Adrenal gland (tissue), 12 donors: ENCODE results near the gene ANO2. TPM values are rescaled to one million over a fixed set of nuclear protein-coding genes. Genes with fewer than 3 reads are reported as not detected.
"Not testable (repeated sequence)": the region's sequence is repeated elsewhere in the genome, so short reads cannot be mapped to it uniquely, and the experiment has no call there.

Experiments
- DNase-seq, 7 donors: peaks; one replicate each; pipeline ENCODE4 v3.0.0-alpha.2; 2019 to 2020
- H3K27ac ChIP-seq, 5 donors: fragments of 200-600 bp; sonication (generic) in 4 of 5; 1 replicate in 3 of 5; 2 replicates in 2 of 5; pipeline versions ENCODE4 v1.5.1 to v1.8.0; 2016 to 2020; ENCODE audit warnings: mild to moderate bottlenecking in 1 of 5
- H3K27me3 ChIP-seq: fragments of 200-600 bp; 2 replicates; pipeline ENCODE4 v1.8.0; 2021
- H3K36me3 ChIP-seq, 2 donors: fragments of 200-600 bp; replicated peaks in 1 of 2; 1 replicate in 1 of 2; 2 replicates in 1 of 2; pipeline versions ENCODE4 v1.5.1 to v1.8.0; 2018 to 2022
- H3K4me1 ChIP-seq, 2 donors: fragments of 200-600 bp; replicated peaks in 1 of 2; 1 replicate in 1 of 2; 2 replicates in 1 of 2; pipeline versions ENCODE4 v1.5.1 to v1.8.0; 2018 to 2021
- H3K4me3 ChIP-seq, 4 donors: fragments of 200-600 bp; sonication (generic) in 3 of 4; one replicate each; pipeline ENCODE4 v1.5.1; 2016 to 2018
- H3K9me3 ChIP-seq, 3 donors: fragments of 200-600 bp; sonication (generic) in 1 of 3; replicated peaks in 1 of 3; 1 replicate in 2 of 3; 2 replicates in 1 of 3; pipeline versions ENCODE4 v1.5.1 to v1.8.0; 2016 to 2021
- CTCF ChIP-seq, 6 experiments: fragments of 450-650 bp in 4 of 6; fragments of 200-600 bp in 2 of 6; sonication (generic) in 1 of 6; IDR thresholded peaks; 1 replicate in 5 of 6; 2 replicates in 1 of 6; pipeline versions ENCODE4 v1.5.1 to v1.8.0; 2016 to 2021; ENCODE audit warnings: antibody characterized with exemption in 6 of 6, mild to moderate bottlenecking in 2 of 6, moderate library complexity in 1 of 6
- POLR2A ChIP-seq, 2 donors: fragments of 450-650 bp; IDR thresholded peaks; one replicate each; pipeline ENCODE4 v1.6.1; 2017; ENCODE audit warnings: antibody characterized with exemption in 2 of 2, mild to moderate bottlenecking in 2 of 2, moderate library complexity in 1 of 2
- WGBS, 4 donors: extraction: QIAGEN DNeasy Blood & Tissue Kit in 2 of 4; methylation state at CpG; one replicate each; pipeline versions ENCODE4 v1.1.5 to v1.1.7; 2013 to 2017; 5-methylcytosine and 5-hydroxymethylcytosine counted together
- intact Hi-C, 2 donors: fragments of 100-400 bp; cut with DNase I; formaldehyde crosslinking; loops; one replicate each; pipeline versions ENCODE4 v1.14.1 to v1.15.0; 2022 to 2023
- polyA plus RNA-seq, 3 donors: library from polyadenylated mRNA; stranded (reverse); fragments of 200-250 nt in 2 of 3; fragments of 350-450 nt in 1 of 3; fragmentation: Illumina TruSeq in 1 of 3; extraction: RNeasy Lipid Tissue Mini Kit (QIAGEN cat#74804) in 1 of 3; gene quantifications; one replicate each; pipeline ENCODE4 v1.2.3, GENCODE V29; 2013 to 2014
- total RNA-seq, 9 donors: library from RNA; depleted of rRNA in 4 of 9; stranded (reverse); fragments of >200 nt in 4 of 9; fragments of 120-200 nt in 1 of 9; fragmentation: NEBNext Ultra II Directional in 1 of 9; extraction: Animal tissue kit (Norgen Biotek cat#: 25700) in 1 of 9; gene quantifications; one replicate each; pipeline versions ENCODE4 v1.1.0 to v1.2.4, GENCODE V29; 2013 to 2023
- donor health status: healthy with polysubstance abuse.
- donor health status: Bipolar disorder and iron deficiency.
- donor health status: DM: yes; HTN: yes; CAD: no.
- donor health status: DM: no; HTN: no; CAD: no.
- donor health status: DM: no; HTN: no; CAD: no.
- donor health status: DM: yes; HTN: yes; CAD: no.

The ANO2 gene
- total and polyA plus RNA-seq, 12 donors = 0.17 to 1.8 (median 0.88) TPM; not detected in 1

- no peak for TF ChIP-seq POLR2A (IDR thresholded peaks at IDR 0.05)
- TF ChIP-seq CTCF (IDR thresholded peaks at IDR 0.05) = no peak
- intact Hi-C loops = no loop called here
- H3K27me3 ChIP-seq = no peaks in the 10 kb centered on the region
- H3K4me3 ChIP-seq = no peak overlapping the region
- no peak for DNase-seq
- WGBS, 4 donors = 87 to 92% (median 87%) methylated on average over 4 to 8 of the region's 8 CpGs
- no peak overlapping the region for H3K27ac ChIP-seq
- H3K4me1 ChIP-seq = no peaks in the 10 kb centered on the region
- H3K9me3 ChIP-seq = no peaks in the 10 kb centered on the region
- no peaks in the 10 kb centered on the region for H3K36me3 ChIP-seq
These were observed 283.2 kb downstream of the ANO2 start for GRCh38 chr12:5661811-5662210.

- intact Hi-C loops = no loop called here
- Histone ChIP-seq H3K4me1 (no peaks in the 10 kb centered on the region), H3K27ac (no peak overlapping the region), H3K9me3 (no peaks in the 10 kb centered on the region), H3K36me3 (no peaks in the 10 kb centered on the region), H3K27me3 (no peaks in the 10 kb centered on the region), H3K4me3 (no peak overlapping the region)
- DNase-seq = no peak
- TF ChIP-seq CTCF (IDR thresholded peaks at IDR 0.05) (no peak), POLR2A (IDR thresholded peaks at IDR 0.05) (no peak)
- WGBS, 4 donors = 62 to 72% (median 64%) methylated on average over 6 of the region's 6 CpGs
These were observed 284.8 kb downstream of the ANO2 start for GRCh38 chr12:5660238-5660637.

GRCh38 chr12:5658339-5658941 lies 286.6 kb downstream of the ANO2 start:
- H3K4me1 ChIP-seq, intact Hi-C loops, H3K27ac ChIP-seq, DNase-seq, H3K4me3 ChIP-seq, H3K9me3 ChIP-seq, H3K27me3 ChIP-seq, H3K36me3 ChIP-seq: not testable (repeated sequence)
- 79 to 87% (median 82%) methylated on average over 3 of the region's 3 CpGs for WGBS, 4 donors

GRCh38 chr12:5656836-5657235 lies 288.2 kb downstream of the ANO2 start:
- intact Hi-C loops = no loop called here
- no peaks in the 10 kb centered on the region for H3K27me3 ChIP-seq
- 53 to 74% (median 66%) methylated on average over 4 of the region's 4 CpGs for WGBS, 4 donors
- H3K4me3 ChIP-seq = no peak overlapping the region
- no peak for DNase-seq
- H3K9me3 ChIP-seq = no peaks in the 10 kb centered on the region
- H3K4me1 ChIP-seq = no peaks in the 10 kb centered on the region
- TF ChIP-seq POLR2A (IDR thresholded peaks at IDR 0.05) (no peak), CTCF (IDR thresholded peaks at IDR 0.05) (no peak)
- H3K27ac ChIP-seq = no peak overlapping the region
- no peaks in the 10 kb centered on the region for H3K36me3 ChIP-seq

- Histone ChIP-seq H3K27me3 (no peaks in the 10 kb centered on the region), H3K4me3 (no peak overlapping the region), H3K4me1 (no peaks in the 10 kb centered on the region), H3K36me3 (no peaks in the 10 kb centered on the region), H3K9me3 (no peaks in the 10 kb centered on the region), H3K27ac (no peak overlapping the region)
- WGBS, 4 donors = 65 to 75% (median 68%) methylated on average over 3 of the region's 3 CpGs
- DNase-seq = no peak
- intact Hi-C loops = no loop called here
- TF ChIP-seq POLR2A (IDR thresholded peaks at IDR 0.05) (no peak), CTCF (IDR thresholded peaks at IDR 0.05) (no peak)
These were observed 289.9 kb downstream of the ANO2 start for GRCh38 chr12:5655120-5655519.
